MM.1S (cell line): ENCODE measurements around the gene MPND.

Source experiments
- EZH2 ChIP-seq: fragments of 300-600 bp; sonication (generic); optimal IDR thresholded peaks from 2 replicates; pipeline ENCODE3; 2017; ENCODE audit warnings: low read depth, mild to moderate bottlenecking, antibody characterized with exemption, low read length, mixed read lengths
- EZH2phosphoT487 ChIP-seq: fragments of 300-600 bp; sonication (generic); IDR thresholded peaks from 2 replicates; pipeline ENCODE4 v1.6.1; 2018; ENCODE audit warnings: antibody characterized with exemption, low read length
- TF ChIP-seq, protein P1 (sequence below): fragments of 300-600 bp; sonication (generic); IDR thresholded peaks from 2 replicates; pipeline ENCODE4 v1.5.1; 2016; ENCODE audit warnings: antibody characterized with exemption, low read length, mixed read lengths

- TF ChIP-seq, protein P1, sequence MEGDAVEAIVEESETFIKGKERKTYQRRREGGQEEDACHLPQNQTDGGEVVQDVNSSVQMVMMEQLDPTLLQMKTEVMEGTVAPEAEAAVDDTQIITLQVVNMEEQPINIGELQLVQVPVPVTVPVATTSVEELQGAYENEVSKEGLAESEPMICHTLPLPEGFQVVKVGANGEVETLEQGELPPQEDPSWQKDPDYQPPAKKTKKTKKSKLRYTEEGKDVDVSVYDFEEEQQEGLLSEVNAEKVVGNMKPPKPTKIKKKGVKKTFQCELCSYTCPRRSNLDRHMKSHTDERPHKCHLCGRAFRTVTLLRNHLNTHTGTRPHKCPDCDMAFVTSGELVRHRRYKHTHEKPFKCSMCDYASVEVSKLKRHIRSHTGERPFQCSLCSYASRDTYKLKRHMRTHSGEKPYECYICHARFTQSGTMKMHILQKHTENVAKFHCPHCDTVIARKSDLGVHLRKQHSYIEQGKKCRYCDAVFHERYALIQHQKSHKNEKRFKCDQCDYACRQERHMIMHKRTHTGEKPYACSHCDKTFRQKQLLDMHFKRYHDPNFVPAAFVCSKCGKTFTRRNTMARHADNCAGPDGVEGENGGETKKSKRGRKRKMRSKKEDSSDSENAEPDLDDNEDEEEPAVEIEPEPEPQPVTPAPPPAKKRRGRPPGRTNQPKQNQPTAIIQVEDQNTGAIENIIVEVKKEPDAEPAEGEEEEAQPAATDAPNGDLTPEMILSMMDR = no peak
- TF ChIP-seq EZH2 (no peak), EZH2phosphoT487 (no peak)
Measured at GRCh38 chr19:4305659-4306058, 37.7 kb upstream of the MPND start.
